ENCODE results near the gene PHLPP1. TPM values are rescaled to one million over a fixed set of nuclear protein-coding genes. Genes with fewer than 3 reads are reported as not detected.

Gene PHLPP1
- total RNA-seq, 5 donors from 2014 or later (not counting 1 experiment from before 2014, with no cell fraction given), result 6.9 to 11.5 (median 7.4) TPM

- Histone ChIP-seq H3K4me1 (ENCODE audit: control insufficient read depth in 1 of 2, extremely low read depth in 1 of 2, insufficient read depth in 2 of 2, low read length in 2 of 2) (no peaks in the 10 kb centered on the region), H3K4me3 (ENCODE audit: control insufficient read depth in 1 of 2, extremely low read depth in 1 of 2, low read length in 1 of 2) (no peak overlapping the region), H3K27me3 (replicated peaks in 1 of 2; ENCODE audit: control insufficient read depth in 2 of 2, extremely low read depth in 1 of 2, insufficient read depth in 2 of 2, low read length in 1 of 2) (no peaks in the 10 kb centered on the region), H3K9me3 (no peaks in the 10 kb centered on the region), H3K36me3 (ENCODE audit: control insufficient read depth in 2 of 2, extremely low read depth in 1 of 2, insufficient read depth in 1 of 2, low read length in 1 of 2) (no peaks in the 10 kb centered on the region), H3K27ac (ENCODE audit: low read length) (no peak overlapping the region)
- ATAC-seq (replicated peaks in 1 of 4) (peak in 3 of 4 experiments; percentile 36 to 65 (median 53)), DNase-seq (peak in 1 of 35 experiments; percentile 5)
- Mint-ChIP-seq H3K36me3 (no peaks in the 10 kb centered on the region), H3K4me3 (no peak overlapping the region), H3K27me3 (no peaks in the 10 kb centered on the region), H3K4me1 (peaks cover 16 to 20% (median 17%) of the 10 kb centered on the region in 3 donors), H3K9me3 (no peaks in the 10 kb centered on the region), H3K27ac (peak overlapping the region in 1 of 2 donors; percentile 68)
- ChIA-PET CTCF (no interaction called here), POLR2A (no interaction called here)
- no CpG with 5 or more reads among the region's 4 CpGs for WGBS (ENCODE audit: insufficient coverage)
Measured at GRCh38 chr18:62771494-62772270, 56.3 kb downstream of the PHLPP1 start.

- no peaks in the 10 kb centered on the region for H3K36me3 Mint-ChIP-seq
- Histone ChIP-seq H3K4me1 (ENCODE audit: control insufficient read depth in 1 of 2, extremely low read depth in 1 of 2, insufficient read depth in 2 of 2, low read length in 2 of 2) (no peaks in the 10 kb centered on the region), H3K36me3 (ENCODE audit: control insufficient read depth in 2 of 2, extremely low read depth in 1 of 2, insufficient read depth in 1 of 2, low read length in 1 of 2) (no peaks in the 10 kb centered on the region), H3K27ac (ENCODE audit: low read length) (no peak overlapping the region), H3K9me3 (no peaks in the 10 kb centered on the region), H3K27me3 (replicated peaks in 1 of 2; ENCODE audit: control insufficient read depth in 2 of 2, extremely low read depth in 1 of 2, insufficient read depth in 2 of 2, low read length in 1 of 2) (no peaks in the 10 kb centered on the region), H3K4me3 (ENCODE audit: control insufficient read depth in 1 of 2, extremely low read depth in 1 of 2, low read length in 1 of 2) (no peak overlapping the region)
- H3K27ac Mint-ChIP-seq, result no peak overlapping the region
- POLR2A ChIA-PET, result no interaction called here
- H3K9me3 Mint-ChIP-seq, result no peaks in the 10 kb centered on the region
- H3K4me1 Mint-ChIP-seq, result peaks cover 12 to 15% (median 12%) of the 10 kb centered on the region in 3 donors
- CTCF ChIA-PET, result interaction anchor here in 1 of 2 donors (0.6 kb wide), 1 partner anchor 105 kb away, joined by 3 read pairs; no protein-coding TSS in a partner anchor
- DNase-seq (no peak), ATAC-seq (replicated peaks in 1 of 4) (no peak)
- 100% methylated on average over 1 of the region's 2 CpGs for WGBS (ENCODE audit: insufficient coverage)
- H3K4me3 Mint-ChIP-seq, result no peak overlapping the region
- no peaks in the 10 kb centered on the region for H3K27me3 Mint-ChIP-seq
Measured at GRCh38 chr18:62772860-62773584, 57.7 kb downstream of the PHLPP1 start.

GRCh38 chr18:62773691-62774090, 58.4 kb downstream of the PHLPP1 start:
- no peak for DNase-seq
- H3K27me3 ChIP-seq (replicated peaks in 1 of 2; ENCODE audit: control insufficient read depth in 2 of 2, extremely low read depth in 1 of 2, insufficient read depth in 2 of 2, low read length in 1 of 2), result no peaks in the 10 kb centered on the region
- H3K9me3 ChIP-seq, result no peaks in the 10 kb centered on the region
- Mint-ChIP-seq H3K4me1 (peaks cover 10 to 12% (median 11%) of the 10 kb centered on the region in 3 donors), H3K4me3 (no peak overlapping the region), H3K27me3 (no peaks in the 10 kb centered on the region), H3K9me3 (no peaks in the 10 kb centered on the region), H3K36me3 (no peaks in the 10 kb centered on the region), H3K27ac (no peak overlapping the region)
- H3K36me3 ChIP-seq (ENCODE audit: control insufficient read depth in 2 of 2, extremely low read depth in 1 of 2, insufficient read depth in 1 of 2, low read length in 1 of 2), result no peaks in the 10 kb centered on the region
- ATAC-seq (replicated peaks in 1 of 4), result no peak
- no peaks in the 10 kb centered on the region for H3K4me1 ChIP-seq (ENCODE audit: control insufficient read depth in 1 of 2, extremely low read depth in 1 of 2, insufficient read depth in 2 of 2, low read length in 2 of 2)
- ChIA-PET CTCF (interaction anchor here in 1 of 2 donors (1.3 kb wide), 1 partner anchor 25 kb away, joined by 5 read pairs; no protein-coding TSS in a partner anchor), POLR2A (interaction anchor here in 1 of 2 donors (0.9 kb wide), 1 partner anchor 16 kb away, joined by 3 read pairs; no protein-coding TSS in a partner anchor)
- WGBS (ENCODE audit: insufficient coverage), result no CpG with 5 or more reads among the region's 3 CpGs
- H3K27ac ChIP-seq (ENCODE audit: low read length), result no peak overlapping the region
- H3K4me3 ChIP-seq (ENCODE audit: control insufficient read depth in 1 of 2, extremely low read depth in 1 of 2, low read length in 1 of 2), result no peak overlapping the region

- Mint-ChIP-seq H3K4me3 (no peak overlapping the region), H3K36me3 (no peaks in the 10 kb centered on the region), H3K27ac (no peak overlapping the region), H3K27me3 (no peaks in the 10 kb centered on the region), H3K9me3 (no peaks in the 10 kb centered on the region), H3K4me1 (peaks cover 9 to 12% (median 10%) of the 10 kb centered on the region in 3 donors)
- H3K27ac ChIP-seq (ENCODE audit: low read length), result no peak overlapping the region
- no peak for DNase-seq
- H3K27me3 ChIP-seq (replicated peaks in 1 of 2; ENCODE audit: control insufficient read depth in 2 of 2, extremely low read depth in 1 of 2, insufficient read depth in 2 of 2, low read length in 1 of 2), result no peaks in the 10 kb centered on the region
- CTCF ChIA-PET, result no interaction called here
- POLR2A ChIA-PET, result no interaction called here
- no peaks in the 10 kb centered on the region for H3K36me3 ChIP-seq (ENCODE audit: control insufficient read depth in 2 of 2, extremely low read depth in 1 of 2, insufficient read depth in 1 of 2, low read length in 1 of 2)
- no peaks in the 10 kb centered on the region for H3K9me3 ChIP-seq
- H3K4me1 ChIP-seq (ENCODE audit: control insufficient read depth in 1 of 2, extremely low read depth in 1 of 2, insufficient read depth in 2 of 2, low read length in 2 of 2), result no peaks in the 10 kb centered on the region
- H3K4me3 ChIP-seq (ENCODE audit: control insufficient read depth in 1 of 2, extremely low read depth in 1 of 2, low read length in 1 of 2), result no peak overlapping the region
- no CpG with 5 or more reads among the region's 2 CpGs for whole genome bisulfite sequencing (ENCODE audit: insufficient coverage)
- ATAC-seq (replicated peaks in 1 of 4), result no peak
Measured at GRCh38 chr18:62776024-62776570, 60.8 kb downstream of the PHLPP1 start.

GRCh38 chr18:62777814-62778213, 62.5 kb downstream of the PHLPP1 start:
- no peak overlapping the region for H3K27ac Mint-ChIP-seq
- H3K4me1 Mint-ChIP-seq, result peaks cover 0 to 2% (median 0%) of the 10 kb centered on the region in 3 donors
- ChIA-PET POLR2A (no interaction called here), CTCF (no interaction called here)
- H3K36me3 Mint-ChIP-seq, result no peaks in the 10 kb centered on the region
- H3K4me1 ChIP-seq (ENCODE audit: control insufficient read depth in 1 of 2, extremely low read depth in 1 of 2, insufficient read depth in 2 of 2, low read length in 2 of 2), result no peaks in the 10 kb centered on the region
- H3K4me3 Mint-ChIP-seq, result no peak overlapping the region
- no peak for DNase-seq
- no peaks in the 10 kb centered on the region for H3K27me3 ChIP-seq (replicated peaks in 1 of 2; ENCODE audit: control insufficient read depth in 2 of 2, extremely low read depth in 1 of 2, insufficient read depth in 2 of 2, low read length in 1 of 2)
- no peaks in the 10 kb centered on the region for H3K9me3 ChIP-seq
- H3K4me3 ChIP-seq (ENCODE audit: control insufficient read depth in 1 of 2, extremely low read depth in 1 of 2, low read length in 1 of 2), result no peak overlapping the region
- H3K36me3 ChIP-seq (ENCODE audit: control insufficient read depth in 2 of 2, extremely low read depth in 1 of 2, insufficient read depth in 1 of 2, low read length in 1 of 2), result no peaks in the 10 kb centered on the region
- no peak overlapping the region for H3K27ac ChIP-seq (ENCODE audit: low read length)
- H3K9me3 Mint-ChIP-seq, result no peaks in the 10 kb centered on the region
- no CpG with 5 or more reads among the region's 1 CpG for WGBS (ENCODE audit: insufficient coverage)
- ATAC-seq (replicated peaks in 1 of 4), result no peak
- no peaks in the 10 kb centered on the region for H3K27me3 Mint-ChIP-seq

GRCh38 chr18:62778976-62779869, 63.9 kb downstream of the PHLPP1 start:
- no peak for ATAC-seq (replicated peaks in 1 of 4)
- H3K36me3 Mint-ChIP-seq, result no peaks in the 10 kb centered on the region
- H3K4me1 Mint-ChIP-seq, result peaks cover 6 to 9% (median 8%) of the 10 kb centered on the region in 3 donors
- H3K4me3 Mint-ChIP-seq, result no peak overlapping the region
- Histone ChIP-seq H3K9me3 (no peaks in the 10 kb centered on the region), H3K4me3 (ENCODE audit: control insufficient read depth in 1 of 2, extremely low read depth in 1 of 2, low read length in 1 of 2) (no peak overlapping the region), H3K4me1 (ENCODE audit: control insufficient read depth in 1 of 2, extremely low read depth in 1 of 2, insufficient read depth in 2 of 2, low read length in 2 of 2) (no peaks in the 10 kb centered on the region), H3K27ac (ENCODE audit: low read length) (no peak overlapping the region), H3K27me3 (replicated peaks in 1 of 2; ENCODE audit: control insufficient read depth in 2 of 2, extremely low read depth in 1 of 2, insufficient read depth in 2 of 2, low read length in 1 of 2) (no peaks in the 10 kb centered on the region), H3K36me3 (ENCODE audit: control insufficient read depth in 2 of 2, extremely low read depth in 1 of 2, insufficient read depth in 1 of 2, low read length in 1 of 2) (no peaks in the 10 kb centered on the region)
- DNase-seq, result no peak
- no peaks in the 10 kb centered on the region for H3K27me3 Mint-ChIP-seq
- ChIA-PET CTCF (no interaction called here), POLR2A (no interaction called here)
- H3K27ac Mint-ChIP-seq, result no peak overlapping the region
- H3K9me3 Mint-ChIP-seq, result no peaks in the 10 kb centered on the region
- whole genome bisulfite sequencing (ENCODE audit: insufficient coverage), result 95% methylated on average over 2 of the region's 6 CpGs
